Stimulated activated memory B cell treated with anti-CD40 and anti-IgM and Interleukin-4, amounts not matched to agents 10 μg/mL and 1 μg/mL and 100 μg/mL, for 72 hours (primary cell): ENCODE measurements around the gene SGCD.

Experiments used
- ATAC-seq: fragments of 150-1000 bp; cut with Tn5 transposase; 2 replicates; pipeline ENCODE4 v1.10.0; 2021
- H3K27ac Mint-ChIP-seq: one replicate; pipeline ENCODE4 v1.8.0; 2022; ENCODE audit warnings: mild to moderate bottlenecking, mixed read lengths
- H3K27me3 Mint-ChIP-seq: one replicate; pipeline ENCODE4 v1.8.0; 2022; ENCODE audit warnings: mixed read lengths
- H3K36me3 Mint-ChIP-seq: one replicate; pipeline ENCODE4 v1.8.0; 2022; ENCODE audit warnings: mixed read lengths
- H3K4me1 Mint-ChIP-seq: one replicate; pipeline ENCODE4 v1.8.0; 2022; ENCODE audit warnings: mixed read lengths
- H3K4me3 Mint-ChIP-seq: one replicate; pipeline ENCODE4 v1.8.0; 2022; ENCODE audit warnings: mild to moderate bottlenecking, moderate library complexity, mixed read lengths
- H3K9me3 Mint-ChIP-seq: one replicate; pipeline ENCODE4 v1.8.0; 2022; ENCODE audit warnings: mixed read lengths

SGCD gene

GRCh38 chr5:156686796-156687195 is 359.8 kb downstream of the SGCD start:
- H3K4me3 Mint-ChIP-seq: no peak overlapping the region
- H3K4me1 Mint-ChIP-seq: no peaks in the 10 kb centered on the region
- H3K36me3 Mint-ChIP-seq: no peaks in the 10 kb centered on the region
- peaks cover 27% of the 10 kb centered on the region for H3K27me3 Mint-ChIP-seq
- H3K27ac Mint-ChIP-seq: no peak overlapping the region
- no peaks in the 10 kb centered on the region for H3K9me3 Mint-ChIP-seq
- ATAC-seq: no peak

- peaks cover 27% of the 10 kb centered on the region for H3K27me3 Mint-ChIP-seq
- no peak overlapping the region for H3K27ac Mint-ChIP-seq
These were observed 360.6 kb downstream of the SGCD start for GRCh38 chr5:156687514-156687913.

GRCh38 chr5:156691572-156691971 is 364.6 kb downstream of the SGCD start:
- no peak for ATAC-seq
- Mint-ChIP-seq H3K27ac (no peak overlapping the region), H3K9me3 (no peaks in the 10 kb centered on the region), H3K4me1 (no peaks in the 10 kb centered on the region), H3K36me3 (no peaks in the 10 kb centered on the region), H3K4me3 (no peak overlapping the region), H3K27me3 (peaks cover 38% of the 10 kb centered on the region)

More at GRCh38 chr5:156687514-156687913, 360.6 kb downstream of the SGCD start:
- H3K4me3 Mint-ChIP-seq: no peak overlapping the region
- ATAC-seq: no peak
- H3K36me3 Mint-ChIP-seq: no peaks in the 10 kb centered on the region
- H3K4me1 Mint-ChIP-seq: no peaks in the 10 kb centered on the region
- H3K9me3 Mint-ChIP-seq: no peaks in the 10 kb centered on the region

- H3K4me1 Mint-ChIP-seq: no peaks in the 10 kb centered on the region
- H3K36me3 Mint-ChIP-seq: no peaks in the 10 kb centered on the region
- peaks cover 38% of the 10 kb centered on the region for H3K27me3 Mint-ChIP-seq
- H3K9me3 Mint-ChIP-seq: no peaks in the 10 kb centered on the region
- no peak overlapping the region for H3K27ac Mint-ChIP-seq
- no peak overlapping the region for H3K4me3 Mint-ChIP-seq
- ATAC-seq: no peak
These were observed 366.1 kb downstream of the SGCD start for GRCh38 chr5:156693113-156693512.

- no peak for ATAC-seq
- H3K36me3 Mint-ChIP-seq: no peaks in the 10 kb centered on the region
- H3K9me3 Mint-ChIP-seq: no peaks in the 10 kb centered on the region
- peaks cover 23% of the 10 kb centered on the region for H3K27me3 Mint-ChIP-seq
- H3K4me3 Mint-ChIP-seq: no peak overlapping the region
- H3K27ac Mint-ChIP-seq: no peak overlapping the region
- H3K4me1 Mint-ChIP-seq: no peaks in the 10 kb centered on the region
These were observed 367.6 kb downstream of the SGCD start for GRCh38 chr5:156694598-156694997.

- H3K36me3 Mint-ChIP-seq: no peaks in the 10 kb centered on the region
- H3K9me3 Mint-ChIP-seq: no peaks in the 10 kb centered on the region
- peaks cover 12% of the 10 kb centered on the region for H3K27me3 Mint-ChIP-seq
- no peak overlapping the region for H3K4me3 Mint-ChIP-seq
- no peak for ATAC-seq
- no peak overlapping the region for H3K27ac Mint-ChIP-seq
- no peaks in the 10 kb centered on the region for H3K4me1 Mint-ChIP-seq
These were observed 368.8 kb downstream of the SGCD start for GRCh38 chr5:156695774-156696173.

GRCh38 chr5:156698323-156698722 is 371.4 kb downstream of the SGCD start:
- no peaks in the 10 kb centered on the region for H3K36me3 Mint-ChIP-seq
- no peaks in the 10 kb centered on the region for H3K9me3 Mint-ChIP-seq

GRCh38 chr5:156699147-156699546 is 372.2 kb downstream of the SGCD start:
- no peak overlapping the region for H3K27ac Mint-ChIP-seq
- no peaks in the 10 kb centered on the region for H3K4me1 Mint-ChIP-seq
- no peak overlapping the region for H3K4me3 Mint-ChIP-seq
- no peaks in the 10 kb centered on the region for H3K36me3 Mint-ChIP-seq
- no peaks in the 10 kb centered on the region for H3K9me3 Mint-ChIP-seq
- peaks cover 11% of the 10 kb centered on the region for H3K27me3 Mint-ChIP-seq
- ATAC-seq: no peak

More at GRCh38 chr5:156698323-156698722, 371.4 kb downstream of the SGCD start:
- no peak for ATAC-seq
- Mint-ChIP-seq H3K4me3 (no peak overlapping the region), H3K27ac (no peak overlapping the region), H3K4me1 (no peaks in the 10 kb centered on the region), H3K27me3 (peaks cover 11% of the 10 kb centered on the region)

GRCh38 chr5:156704139-156704538 is 377.2 kb downstream of the SGCD start:
- H3K4me3 Mint-ChIP-seq: no peak overlapping the region
- no peaks in the 10 kb centered on the region for H3K36me3 Mint-ChIP-seq
- no peaks in the 10 kb centered on the region for H3K9me3 Mint-ChIP-seq
- H3K27me3 Mint-ChIP-seq: peaks cover 11% of the 10 kb centered on the region
- no peak for ATAC-seq
- H3K4me1 Mint-ChIP-seq: no peaks in the 10 kb centered on the region
- H3K27ac Mint-ChIP-seq: no peak overlapping the region

GRCh38 chr5:156706631-156707030 is 379.7 kb downstream of the SGCD start:
- no peak overlapping the region for H3K27ac Mint-ChIP-seq
- H3K4me1 Mint-ChIP-seq: no peaks in the 10 kb centered on the region
- H3K27me3 Mint-ChIP-seq: peaks cover 23% of the 10 kb centered on the region
- H3K36me3 Mint-ChIP-seq: no peaks in the 10 kb centered on the region
- no peaks in the 10 kb centered on the region for H3K9me3 Mint-ChIP-seq
- no peak for ATAC-seq
- no peak overlapping the region for H3K4me3 Mint-ChIP-seq

- Mint-ChIP-seq H3K9me3 (no peaks in the 10 kb centered on the region), H3K36me3 (no peaks in the 10 kb centered on the region), H3K4me1 (no peaks in the 10 kb centered on the region), H3K4me3 (no peak overlapping the region), H3K27ac (no peak overlapping the region), H3K27me3 (peaks cover 29% of the 10 kb centered on the region)
- ATAC-seq: no peak
These were observed 380.8 kb downstream of the SGCD start for GRCh38 chr5:156707750-156708149.

- Mint-ChIP-seq H3K27ac (no peak overlapping the region), H3K27me3 (peaks cover 19% of the 10 kb centered on the region), H3K36me3 (no peaks in the 10 kb centered on the region), H3K4me3 (no peak overlapping the region), H3K9me3 (no peaks in the 10 kb centered on the region), H3K4me1 (no peaks in the 10 kb centered on the region)
- no peak for ATAC-seq
These were observed 388.3 kb downstream of the SGCD start for GRCh38 chr5:156715287-156715686.

GRCh38 chr5:156716591-156717380 is 389.8 kb downstream of the SGCD start:
- Mint-ChIP-seq H3K4me3 (no peak overlapping the region), H3K9me3 (no peaks in the 10 kb centered on the region), H3K27me3 (peaks cover 18% of the 10 kb centered on the region), H3K27ac (no peak overlapping the region), H3K36me3 (no peaks in the 10 kb centered on the region), H3K4me1 (no peaks in the 10 kb centered on the region)
- ATAC-seq: no peak

- Mint-ChIP-seq H3K27ac (no peak overlapping the region), H3K4me1 (no peaks in the 10 kb centered on the region), H3K9me3 (no peaks in the 10 kb centered on the region), H3K27me3 (peaks cover 7% of the 10 kb centered on the region), H3K4me3 (no peak overlapping the region), H3K36me3 (no peaks in the 10 kb centered on the region)
- no peak for ATAC-seq
These were observed 392.0 kb downstream of the SGCD start for GRCh38 chr5:156718985-156719384.

- no peak for ATAC-seq
- no peaks in the 10 kb centered on the region for H3K4me1 Mint-ChIP-seq
- no peak overlapping the region for H3K27ac Mint-ChIP-seq
- peaks cover 17% of the 10 kb centered on the region for H3K27me3 Mint-ChIP-seq
- no peaks in the 10 kb centered on the region for H3K36me3 Mint-ChIP-seq
- H3K9me3 Mint-ChIP-seq: no peaks in the 10 kb centered on the region
- no peak overlapping the region for H3K4me3 Mint-ChIP-seq
These were observed 395.4 kb downstream of the SGCD start for GRCh38 chr5:156722358-156722757.

GRCh38 chr5:156735477-156735876 is 408.5 kb downstream of the SGCD start:
- Mint-ChIP-seq H3K9me3 (no peaks in the 10 kb centered on the region), H3K36me3 (no peaks in the 10 kb centered on the region), H3K4me3 (no peak overlapping the region), H3K27me3 (peaks cover 16% of the 10 kb centered on the region), H3K4me1 (no peaks in the 10 kb centered on the region), H3K27ac (no peak overlapping the region)
- no peak for ATAC-seq
